Colonic mucosa (tissue), 4 donors: Measurements from ENCODE around the gene PITPNB. TPM values are rescaled to one million over a fixed set of nuclear protein-coding genes. Genes with fewer than 3 reads are reported as not detected.

Source experiments
- DNase-seq: peaks from one replicate; pipeline ENCODE4 v3.0.0-alpha.2; 2020
- H3K27ac ChIP-seq: fragments of 200-600 bp; one replicate; pipeline ENCODE4 v1.8.0; 2021
- H3K27me3 ChIP-seq: fragments of 200-600 bp; one replicate; pipeline ENCODE4 v1.8.0; 2021
- H3K36me3 ChIP-seq: fragments of 200-600 bp; one replicate; pipeline ENCODE4 v1.8.0; 2021
- H3K4me1 ChIP-seq: fragments of 200-600 bp; one replicate; pipeline ENCODE4 v1.8.0; 2021; ENCODE audit warnings: mild to moderate bottlenecking
- H3K4me3 ChIP-seq: fragments of 200-600 bp; one replicate; pipeline ENCODE4 v1.8.0; 2021
- H3K9ac ChIP-seq, 2 donors: one replicate each; pipeline ENCODE4 v1.7.0; 2013; ENCODE audit warnings: control low read depth in 2 of 2, low read depth in 2 of 2, low read length in 2 of 2
- H3K9me3 ChIP-seq: fragments of 200-600 bp; one replicate; pipeline ENCODE4 v1.8.0; 2021
- CTCF ChIP-seq: fragments of 200-600 bp; IDR thresholded peaks from one replicate; pipeline ENCODE4 v1.8.0; 2022; ENCODE audit warnings: antibody characterized with exemption, mild to moderate bottlenecking
- intact Hi-C: fragments of 100-400 bp; cut with DNase I; formaldehyde crosslinking; loops from one replicate; pipeline ENCODE4 v1.14.1; 2022
- total RNA-seq, 2 donors: library from RNA; stranded (reverse); fragmentation: NEBNext Ultra II Directional in 1 of 2; extraction: Animal tissue kit (Norgen Biotek cat#: 25700) in 1 of 2; gene quantifications; one replicate each; pipeline ENCODE4 v1.2.1, GENCODE V29; 2021
- donor health status: healthy.
- donor health status: DM: no; HTN: no; CAD: no.
- donor health status: DM: no; HTN: no; CAD: no.

PITPNB gene
- total RNA-seq, 2 donors from 2014 or later: 40.0 to 51.6 TPM

DNA sequence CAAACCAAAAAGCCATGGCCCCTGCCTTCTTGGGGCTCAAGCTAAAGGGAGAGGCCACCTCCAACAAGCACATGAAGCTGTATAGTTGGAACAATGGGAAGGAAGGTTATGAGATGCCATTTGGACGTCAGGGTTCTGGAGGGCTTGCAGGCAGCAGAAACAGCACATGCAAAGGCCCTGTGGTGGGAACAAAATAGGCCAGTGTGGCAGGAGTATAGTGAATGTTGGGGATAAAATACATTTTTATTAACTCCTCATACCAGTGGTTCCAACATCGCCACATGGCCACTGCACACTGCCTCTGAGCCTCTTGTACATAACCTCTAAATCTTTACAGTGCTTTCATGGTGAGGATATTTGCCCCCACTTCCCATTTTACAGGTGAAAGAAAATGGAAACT, 85.3 kb downstream of the PITPNB start:
- Histone ChIP-seq H3K27ac (no peak overlapping the region), H3K9me3 (no peaks in the 10 kb centered on the region), H3K27me3 (no peaks in the 10 kb centered on the region), H3K9ac (no peak overlapping the region), H3K4me3 (no peak overlapping the region), H3K36me3 (no peaks in the 10 kb centered on the region), H3K4me1 (no peaks in the 10 kb centered on the region)
- DNase-seq: no peak
- TF ChIP-seq CTCF: no peak
- intact Hi-C loops: no loop called here

DNA sequence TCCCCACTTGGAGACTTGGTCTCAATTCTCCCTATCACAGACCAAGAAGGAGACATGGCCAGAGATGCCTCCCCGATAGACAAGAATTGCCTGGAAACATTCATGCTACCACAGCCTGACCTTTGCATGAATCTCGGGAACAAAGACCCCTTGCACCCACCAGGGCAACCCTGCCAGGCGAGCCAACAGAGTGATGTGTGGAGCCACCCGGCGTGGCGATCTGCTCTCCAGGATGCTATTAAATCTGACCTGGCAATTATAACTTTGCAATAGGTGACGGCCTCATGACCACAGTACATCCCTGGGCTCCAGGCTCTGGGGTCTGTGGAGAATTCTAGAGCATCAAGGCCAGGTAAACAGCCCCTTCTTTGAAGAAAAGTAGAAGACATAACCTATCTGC, 86.5 kb downstream of the PITPNB start:
- TF ChIP-seq CTCF: no peak
- Histone ChIP-seq H3K27me3 (no peaks in the 10 kb centered on the region), H3K9ac (no peak overlapping the region), H3K36me3 (no peaks in the 10 kb centered on the region), H3K27ac (no peak overlapping the region), H3K4me1 (no peaks in the 10 kb centered on the region), H3K4me3 (no peak overlapping the region), H3K9me3 (no peaks in the 10 kb centered on the region)
- intact Hi-C loops: no loop called here
- no peak for DNase-seq

DNA sequence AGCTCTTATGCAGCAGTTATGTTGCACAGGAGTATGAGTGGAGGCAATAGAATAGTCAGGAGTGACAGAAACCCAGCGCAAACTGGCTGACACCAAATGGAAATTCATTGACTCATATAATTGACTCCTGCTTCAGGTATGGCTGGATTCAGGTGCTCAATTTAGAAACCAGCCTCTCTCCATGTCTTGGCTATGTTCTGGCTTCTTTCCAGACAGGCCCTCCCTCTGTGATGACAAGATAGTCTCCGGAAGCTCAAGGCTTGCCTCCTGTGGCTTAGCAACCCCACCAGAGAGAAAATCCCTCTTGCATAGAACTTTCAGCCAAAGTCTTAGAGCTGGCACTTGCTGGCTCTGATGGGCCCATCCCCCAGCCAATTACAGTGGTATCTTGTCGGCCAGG, 89.4 kb downstream of the PITPNB start:
- no peak for DNase-seq
- TF ChIP-seq CTCF: no peak
- intact Hi-C loops: no loop called here
- H3K36me3 ChIP-seq: no peaks in the 10 kb centered on the region
- H3K27ac ChIP-seq: no peak overlapping the region
- no peaks in the 10 kb centered on the region for H3K9me3 ChIP-seq
- no peaks in the 10 kb centered on the region for H3K27me3 ChIP-seq
- H3K4me1 ChIP-seq: no peaks in the 10 kb centered on the region
- no peak overlapping the region for H3K9ac ChIP-seq
- H3K4me3 ChIP-seq: no peak overlapping the region

GRCh38 chr22:27827604-27828587, 91.2 kb downstream of the PITPNB start:
- intact Hi-C loops: no loop called here
- Histone ChIP-seq H3K27me3 (no peaks in the 10 kb centered on the region), H3K9ac (no peak overlapping the region), H3K4me1 (no peaks in the 10 kb centered on the region), H3K9me3 (no peaks in the 10 kb centered on the region), H3K27ac (no peak overlapping the region), H3K36me3 (no peaks in the 10 kb centered on the region), H3K4me3 (no peak overlapping the region)
- no peak for TF ChIP-seq CTCF
- DNase-seq: no peak

- no peak overlapping the region for H3K4me3 ChIP-seq
- intact Hi-C loops: no loop called here
- H3K27ac ChIP-seq: no peak overlapping the region
- no peaks in the 10 kb centered on the region for H3K9me3 ChIP-seq
- no peaks in the 10 kb centered on the region for H3K4me1 ChIP-seq
- H3K36me3 ChIP-seq: no peaks in the 10 kb centered on the region
- no peaks in the 10 kb centered on the region for H3K27me3 ChIP-seq
- no peak for TF ChIP-seq CTCF
- no peak for DNase-seq
- no peak overlapping the region for H3K9ac ChIP-seq
Measured at GRCh38 chr22:27825174-27825573, 93.9 kb downstream of the PITPNB start.
